Ectodermal cell (in vitro differentiated cells): ENCODE results near the gene UFD1.

Experiments used
- H3K27ac ChIP-seq: 2 replicates; pipeline ENCODE4 v1.7.0; 2013; ENCODE audit warnings: mild to moderate bottlenecking, low read depth, low read length; ENCODE audit not compliant: insufficient read depth, poor library complexity, severe bottlenecking
- H3K27me3 ChIP-seq: 2 replicates; pipeline ENCODE4 v1.7.0; 2013; ENCODE audit warnings: mild to moderate bottlenecking, low read length; ENCODE audit not compliant: insufficient read depth, control insufficient read depth, poor library complexity, severe bottlenecking
- H3K36me3 ChIP-seq: one replicate; pipeline ENCODE4 v1.7.0; 2013; ENCODE audit warnings: low read length; ENCODE audit not compliant: control insufficient read depth, insufficient read depth
- H3K4me1 ChIP-seq: one replicate; pipeline ENCODE4 v1.7.0; 2013; ENCODE audit warnings: low read length; ENCODE audit not compliant: control insufficient read depth, insufficient read depth
- H3K4me3 ChIP-seq: 2 replicates; pipeline ENCODE4 v1.7.0; 2013; ENCODE audit warnings: low read depth, low read length, control low read depth; ENCODE audit not compliant: insufficient read depth
- H3K9me3 ChIP-seq: 2 replicates; pipeline ENCODE4 v1.7.0; 2013; ENCODE audit warnings: mild to moderate bottlenecking, low read length, moderate library complexity; ENCODE audit not compliant: control insufficient read depth
- WGBS, 2 experiments: methylation state at CpG; one replicate each; pipeline ENCODE4 v1.1.7; 2013; ENCODE audit warnings: missing lambda C conversion rate in 2 of 2; 5-methylcytosine and 5-hydroxymethylcytosine counted together

Gene UFD1

GRCh38 chr22:19422440-19423301 lies 56.3 kb downstream of the UFD1 start:
- no peaks in the 10 kb centered on the region for H3K9me3 ChIP-seq
- H3K27me3 ChIP-seq = no peaks in the 10 kb centered on the region
- no peak overlapping the region for H3K4me3 ChIP-seq
- no peak overlapping the region for H3K27ac ChIP-seq
- peaks cover 6% of the 10 kb centered on the region for H3K4me1 ChIP-seq
- no peaks in the 10 kb centered on the region for H3K36me3 ChIP-seq
- 78% methylated on average over 11 of the region's 11 CpGs for WGBS, 2 experiments

DNA sequence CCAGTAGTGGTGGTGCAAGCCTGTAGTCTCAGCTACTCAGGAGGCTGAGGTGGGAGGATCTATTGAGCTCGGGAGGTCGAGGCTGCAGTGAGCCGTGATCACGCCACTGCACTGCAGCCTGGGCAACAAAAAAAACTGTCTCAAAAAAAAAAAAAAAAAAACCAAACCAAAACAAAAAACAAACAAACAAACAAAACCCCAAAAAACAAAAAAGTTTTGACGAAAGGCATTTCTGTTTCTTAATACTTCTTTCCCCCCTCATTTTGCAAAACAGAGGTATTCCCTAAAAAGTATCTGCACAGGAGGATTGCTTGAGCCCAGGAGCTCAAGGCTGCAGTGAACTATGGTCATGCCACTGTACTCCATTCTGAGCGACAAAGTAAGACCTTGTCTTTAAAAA lies 58.7 kb downstream of the UFD1 start:
- Histone ChIP-seq H3K4me3 (no peak overlapping the region), H3K9me3 (no peaks in the 10 kb centered on the region), H3K27ac (no peak overlapping the region), H3K36me3 (no peaks in the 10 kb centered on the region), H3K4me1 (peaks cover 6% of the 10 kb centered on the region), H3K27me3 (no peaks in the 10 kb centered on the region)
- whole genome bisulfite sequencing, 2 experiments = 88 to 93% methylated on average over 6 of the region's 6 CpGs

DNA sequence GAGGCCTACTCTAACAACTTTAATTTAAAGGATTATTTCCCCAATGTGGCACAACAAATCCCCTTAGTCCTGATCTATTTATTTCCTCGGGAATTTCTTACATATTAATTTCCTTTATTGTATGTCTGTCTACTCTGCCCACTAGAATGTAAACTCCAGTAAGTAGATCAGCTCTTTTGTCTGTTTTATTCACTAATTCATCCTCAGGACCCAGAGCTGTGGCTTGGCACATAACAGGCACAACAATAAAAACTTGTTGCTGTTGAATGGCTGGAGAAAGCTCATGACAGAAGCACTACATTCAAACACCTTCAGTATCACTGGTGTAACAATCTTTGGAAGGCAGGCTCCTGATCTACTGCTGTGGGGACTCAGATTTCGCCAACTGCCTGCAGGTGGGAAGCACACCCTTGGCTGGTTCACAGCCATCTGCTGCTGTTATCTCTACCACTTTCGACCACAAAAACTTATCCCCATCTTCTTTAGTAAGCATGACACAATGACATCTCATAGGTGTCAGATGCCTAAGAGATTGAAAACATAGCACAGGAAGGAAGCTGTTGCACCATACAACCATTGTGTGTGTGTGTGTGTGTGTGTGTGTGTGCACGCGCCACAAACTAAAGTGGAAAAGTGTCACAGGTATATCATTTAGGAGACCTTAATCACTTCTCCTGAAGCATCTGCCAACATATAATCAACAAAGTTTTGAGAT lies 59.4 kb downstream of the UFD1 start:
- Histone ChIP-seq H3K4me3 (no peak overlapping the region), H3K9me3 (no peaks in the 10 kb centered on the region), H3K27me3 (no peaks in the 10 kb centered on the region), H3K27ac (no peak overlapping the region), H3K4me1 (peaks cover 6% of the 10 kb centered on the region), H3K36me3 (no peaks in the 10 kb centered on the region)
- 91 to 94% methylated on average over 5 of the region's 5 CpGs for WGBS, 2 experiments

- Histone ChIP-seq H3K36me3 (no peaks in the 10 kb centered on the region), H3K27me3 (no peaks in the 10 kb centered on the region), H3K4me3 (no peak overlapping the region), H3K27ac (no peak overlapping the region), H3K4me1 (peaks cover 6% of the 10 kb centered on the region), H3K9me3 (no peaks in the 10 kb centered on the region)
- 92 to 93% methylated on average over 5 of the region's 5 CpGs for WGBS, 2 experiments
Observed at GRCh38 chr22:19419086-19419463, 59.9 kb downstream of the UFD1 start.

GRCh38 chr22:19412923-19413322 lies 66.1 kb downstream of the UFD1 start:
- Histone ChIP-seq H3K27me3 (no peaks in the 10 kb centered on the region), H3K4me3 (no peak overlapping the region), H3K9me3 (no peaks in the 10 kb centered on the region), H3K36me3 (peaks cover 18% of the 10 kb centered on the region), H3K4me1 (no peaks in the 10 kb centered on the region), H3K27ac (no peak overlapping the region)
- WGBS, 2 experiments = 94 to 96% methylated on average over 4 of the region's 4 CpGs

- Histone ChIP-seq H3K4me1 (no peaks in the 10 kb centered on the region), H3K27me3 (no peaks in the 10 kb centered on the region), H3K27ac (no peak overlapping the region), H3K36me3 (peaks cover 22% of the 10 kb centered on the region), H3K9me3 (no peaks in the 10 kb centered on the region), H3K4me3 (no peak overlapping the region)
- 95 to 96% methylated on average over 4 of the region's 4 CpGs for WGBS, 2 experiments
Observed at GRCh38 chr22:19412478-19412877, 66.5 kb downstream of the UFD1 start.

GRCh38 chr22:19411690-19412045 lies 67.3 kb downstream of the UFD1 start:
- no peaks in the 10 kb centered on the region for H3K4me1 ChIP-seq
- 89 to 100% methylated on average over 1 of the region's 1 CpG for whole genome bisulfite sequencing, 2 experiments
- H3K4me3 ChIP-seq = no peak overlapping the region
- peaks cover 23% of the 10 kb centered on the region for H3K36me3 ChIP-seq
- no peaks in the 10 kb centered on the region for H3K27me3 ChIP-seq
- no peak overlapping the region for H3K27ac ChIP-seq
- H3K9me3 ChIP-seq = no peaks in the 10 kb centered on the region

DNA sequence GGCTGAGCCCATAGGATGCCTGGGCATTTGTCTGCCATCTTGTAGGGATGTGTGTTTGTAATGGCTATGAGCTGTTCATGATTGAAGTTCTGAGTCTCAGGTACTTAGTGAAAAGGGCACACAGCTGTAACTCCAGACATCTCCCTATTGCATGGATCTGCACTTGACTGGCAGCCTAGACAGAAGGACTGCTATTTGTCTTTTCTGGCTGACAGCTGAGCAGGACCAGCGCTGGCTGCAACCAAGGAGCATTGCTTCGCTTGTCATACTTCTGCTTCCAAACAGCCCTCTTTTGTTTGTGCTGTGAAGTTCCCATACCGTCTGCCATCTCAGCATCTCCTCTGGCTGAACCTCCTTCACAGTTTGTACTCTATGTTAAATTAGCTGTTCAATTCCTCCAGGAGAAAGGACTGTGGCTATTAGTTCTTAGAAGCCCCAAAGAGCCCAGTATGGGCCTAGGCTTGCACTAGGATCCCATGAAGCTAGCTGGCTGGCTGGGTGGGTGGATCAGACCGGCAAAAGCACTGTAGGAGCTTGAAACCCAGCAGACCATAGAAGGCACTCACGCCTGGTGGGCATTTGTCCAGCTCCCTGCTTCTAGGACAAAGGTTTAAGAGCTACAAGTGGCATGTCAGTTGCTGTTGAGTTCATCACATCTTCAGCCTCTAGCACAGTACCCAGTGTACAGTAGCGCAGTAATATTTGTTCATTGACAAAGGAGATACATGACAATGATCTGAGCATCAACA lies 67.9 kb downstream of the UFD1 start:
- Histone ChIP-seq H3K36me3 (peaks cover 23% of the 10 kb centered on the region), H3K27me3 (no peaks in the 10 kb centered on the region), H3K4me3 (no peak overlapping the region), H3K9me3 (no peaks in the 10 kb centered on the region), H3K27ac (no peak overlapping the region), H3K4me1 (no peaks in the 10 kb centered on the region)
- WGBS, 2 experiments = 95 to 96% methylated on average over 6 of the region's 6 CpGs

DNA sequence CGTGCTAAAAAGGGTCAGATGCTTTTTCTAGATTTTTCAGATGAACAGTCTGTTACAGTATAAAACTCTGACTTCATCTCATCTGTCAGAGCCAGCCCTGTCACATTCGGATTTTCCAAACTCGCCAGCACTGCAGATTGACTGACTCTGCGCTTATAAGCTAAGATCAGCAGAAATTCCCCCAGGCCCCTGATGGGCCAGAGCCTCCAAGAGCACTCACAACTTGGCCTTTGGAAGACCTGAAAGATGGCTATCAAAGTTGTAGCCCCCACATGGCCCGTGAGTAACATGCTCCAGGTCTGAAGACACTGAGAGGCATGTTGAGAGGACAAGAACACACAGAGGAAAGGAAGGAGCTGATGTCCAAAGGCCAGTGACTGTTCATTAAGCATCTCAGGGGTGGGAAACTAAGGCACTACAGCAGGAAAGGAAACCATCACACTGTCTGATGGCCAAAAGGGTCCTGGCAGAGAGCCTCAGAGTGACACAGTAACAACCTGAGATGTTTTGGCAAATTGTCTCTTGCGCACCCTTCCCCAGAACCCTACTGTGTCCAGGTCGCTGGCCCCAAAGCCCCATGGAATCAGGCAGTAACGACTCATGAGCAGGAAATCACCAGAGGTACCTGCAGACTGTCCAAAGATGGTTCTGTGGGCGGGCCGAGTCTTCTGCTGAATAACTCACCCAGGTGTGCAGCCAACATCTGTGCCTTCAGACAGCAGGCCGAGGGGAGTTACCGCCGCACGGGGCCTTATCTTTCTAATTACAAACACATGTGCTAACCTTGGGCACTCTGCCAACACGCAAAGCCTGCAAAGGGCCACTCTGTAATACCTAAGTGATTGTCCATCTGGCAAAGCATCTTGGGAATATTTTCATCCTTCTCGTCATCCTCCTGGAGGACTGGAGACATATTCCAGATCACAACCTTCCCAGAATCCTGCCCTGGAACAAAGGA lies 71.1 kb downstream of the UFD1 start:
- 94 to 96% methylated on average over 16 of the region's 16 CpGs for WGBS, 2 experiments
- Histone ChIP-seq H3K27me3 (no peaks in the 10 kb centered on the region), H3K4me3 (no peak overlapping the region), H3K27ac (no peak overlapping the region), H3K9me3 (no peaks in the 10 kb centered on the region), H3K36me3 (peaks cover 35% of the 10 kb centered on the region), H3K4me1 (no peaks in the 10 kb centered on the region)
